T follicular helper cell (primary cell): Measurements from ENCODE around the gene FAM3D.

ENCODE experiments used
- DNase-seq: peaks from one replicate; pipeline ENCODE4 v3.0.0-alpha.2; 2020; ENCODE audit warnings: low read depth

The FAM3D gene

DNA sequence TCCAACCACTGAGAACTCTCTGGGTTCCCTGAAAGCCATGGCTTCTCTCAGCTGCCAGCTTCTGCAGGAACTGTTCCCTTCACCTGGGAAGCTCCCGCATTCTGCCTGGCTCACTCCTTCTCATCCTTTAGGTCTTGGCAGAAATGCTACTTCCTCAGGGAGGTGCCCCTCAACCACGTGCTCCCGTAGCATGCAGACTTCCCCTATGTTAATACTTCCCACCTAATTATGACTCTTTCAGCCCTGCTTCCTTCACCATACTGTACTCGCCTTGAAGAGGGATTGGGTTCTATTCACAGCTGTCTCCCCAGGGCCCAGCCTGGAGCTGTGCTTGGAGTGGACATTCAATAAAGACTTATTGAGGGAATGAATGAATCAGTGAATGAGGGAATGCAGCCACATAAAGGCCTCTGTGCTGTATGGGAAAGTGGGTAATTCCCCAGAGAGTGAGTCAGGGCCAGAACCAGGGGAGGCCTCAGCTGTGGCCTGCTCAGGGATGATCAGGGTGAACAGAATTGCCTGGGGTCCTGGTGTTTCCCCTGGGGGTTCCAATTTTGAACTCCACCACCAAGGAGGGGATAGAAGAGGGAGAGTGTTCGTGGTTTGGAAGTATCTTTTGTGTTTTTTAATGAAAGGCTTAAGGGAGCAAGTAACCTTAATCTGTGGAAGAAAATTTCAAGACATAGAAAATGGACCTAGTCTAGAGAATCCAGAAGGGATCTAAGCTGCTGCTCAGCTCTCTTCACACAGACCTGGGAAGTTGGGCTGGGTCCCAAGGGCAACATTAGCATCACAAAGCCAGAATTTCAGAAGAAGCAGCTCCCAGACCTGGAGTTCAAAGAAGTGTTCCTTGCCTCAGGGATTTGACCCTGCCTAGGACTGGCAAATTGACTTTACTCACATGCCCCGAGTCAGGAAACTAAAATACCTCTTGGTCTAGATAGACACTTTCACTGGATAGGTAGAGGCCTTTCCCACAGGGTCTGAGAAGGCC is 74.8 kb downstream of the FAM3D start:
- no peak for DNase-seq

- DNase-seq, result no peak
Observed at GRCh38 chr3:58588030-58588614, 78.5 kb downstream of the FAM3D start.

GRCh38 chr3:58586776-58587192 is 79.8 kb downstream of the FAM3D start:
- no peak for DNase-seq

DNA sequence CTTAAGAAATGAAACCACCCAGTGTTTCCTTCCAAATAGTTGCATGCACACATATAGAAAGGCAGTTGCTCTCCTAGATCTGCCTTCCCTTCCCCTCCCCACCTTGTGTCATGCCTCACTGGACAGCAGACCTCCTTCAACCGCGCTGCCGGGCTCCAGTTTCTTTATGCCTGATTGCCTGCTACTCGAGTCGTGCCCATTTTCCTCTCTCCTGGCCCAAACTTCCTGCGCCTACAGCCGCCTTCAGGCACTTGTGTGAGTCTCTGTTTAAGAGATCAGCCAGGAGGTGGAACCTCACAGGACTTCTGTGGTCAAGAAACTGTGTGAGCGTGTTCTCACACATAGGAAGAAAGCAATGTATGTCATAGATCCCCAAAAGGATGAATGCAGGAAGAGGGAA is 80.6 kb downstream of the FAM3D start:
- no peak for DNase-seq

DNA sequence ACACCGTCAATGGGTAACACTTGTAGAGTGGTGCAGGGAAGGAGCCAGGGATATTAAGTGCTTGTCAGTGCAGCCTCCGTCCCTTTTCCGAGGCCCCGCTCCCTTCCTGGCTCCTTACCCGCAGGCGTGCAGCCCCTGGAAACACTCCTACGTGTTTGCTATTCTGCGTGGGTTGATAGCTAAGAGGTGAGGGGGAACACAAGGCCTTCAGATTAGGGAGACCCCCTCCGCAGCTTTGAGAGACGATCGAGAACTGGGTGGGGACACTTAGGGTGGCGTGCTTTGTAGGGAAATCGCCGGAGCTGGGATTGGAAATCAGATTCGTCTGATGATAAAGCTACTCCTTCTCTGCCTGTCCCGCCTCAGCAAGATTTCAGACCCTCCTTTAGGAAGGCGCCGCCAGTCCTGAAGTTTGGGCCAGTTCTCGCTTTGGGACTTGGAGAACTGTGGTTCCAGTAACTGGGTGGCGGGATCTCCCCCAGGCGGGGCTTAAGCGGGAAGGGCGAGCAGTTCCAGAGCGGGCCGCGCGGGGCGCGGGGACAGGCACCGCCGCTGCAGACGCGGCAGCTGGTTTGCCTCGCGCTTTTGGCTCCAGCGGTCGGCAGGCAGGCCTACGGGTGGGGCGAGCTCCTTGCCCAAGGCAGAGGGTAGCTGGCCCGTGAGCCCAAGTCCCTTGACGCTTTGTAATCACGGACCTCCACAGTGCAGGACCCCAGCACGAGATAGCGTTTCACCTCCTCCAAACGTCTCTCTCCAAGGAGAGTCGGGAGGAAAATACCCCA is 81.4 kb downstream of the FAM3D start:
- peak; percentile 13 for DNase-seq

DNA sequence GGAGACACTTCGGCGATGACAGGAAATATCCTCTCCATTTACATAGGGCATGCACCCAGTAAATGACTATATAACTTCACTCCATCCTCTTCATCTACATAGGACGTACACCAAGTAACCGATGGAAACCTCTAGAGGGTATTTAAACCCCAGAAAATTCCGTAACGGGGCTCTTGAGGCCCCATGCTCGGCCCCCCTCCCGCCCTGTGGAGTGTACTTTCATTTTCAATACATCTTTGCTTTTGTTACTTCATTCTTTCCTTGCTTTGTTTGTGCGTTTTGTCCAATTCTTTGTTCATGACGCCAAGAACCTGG is 81.9 kb downstream of the FAM3D start:
- DNase-seq, result no peak
